Thyroid gland (tissue), 4 donors: Measurements from ENCODE around the gene FAR1.

Experiments used
- POLR2A ChIP-seq, 2 donors: fragments of 450-650 bp; IDR thresholded peaks; one replicate each; pipeline ENCODE4 v1.6.1; 2017; ENCODE audit warnings: antibody characterized with exemption in 2 of 2, mild to moderate bottlenecking in 2 of 2, moderate library complexity in 1 of 2
- TF ChIP-seq, protein P1 (sequence below), 6 experiments: fragments of 200-600 bp in 3 of 6; fragments of 450-650 bp in 3 of 6; sonication (generic) in 3 of 6; IDR thresholded peaks; one replicate each; pipeline ENCODE4 v1.5.1; 2016 to 2019; ENCODE audit warnings: antibody characterized with exemption in 6 of 6, mild to moderate bottlenecking in 2 of 6, inconsistent platforms in 1 of 6, moderate library complexity in 1 of 6

DNA sequence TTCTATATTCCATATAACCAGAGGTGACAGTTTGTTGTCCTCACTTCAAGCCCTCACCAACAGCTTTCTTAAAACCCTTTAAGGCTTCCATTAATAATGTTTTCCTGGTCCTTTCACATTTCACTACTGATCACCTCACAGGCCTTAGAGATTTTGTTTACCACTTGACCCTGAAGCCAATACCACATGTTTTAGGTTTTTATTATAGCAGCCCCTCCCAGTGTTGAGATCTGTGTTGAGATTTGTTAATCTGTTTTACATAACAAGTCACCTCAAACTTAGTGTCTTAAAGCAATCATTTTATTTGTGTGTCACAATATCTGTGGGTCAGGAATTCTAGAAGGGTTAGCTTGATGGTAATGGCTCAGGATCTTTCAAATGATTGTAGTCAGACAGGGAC, 49.9 kb downstream of the FAR1 start:
- TF ChIP-seq, protein P1, sequence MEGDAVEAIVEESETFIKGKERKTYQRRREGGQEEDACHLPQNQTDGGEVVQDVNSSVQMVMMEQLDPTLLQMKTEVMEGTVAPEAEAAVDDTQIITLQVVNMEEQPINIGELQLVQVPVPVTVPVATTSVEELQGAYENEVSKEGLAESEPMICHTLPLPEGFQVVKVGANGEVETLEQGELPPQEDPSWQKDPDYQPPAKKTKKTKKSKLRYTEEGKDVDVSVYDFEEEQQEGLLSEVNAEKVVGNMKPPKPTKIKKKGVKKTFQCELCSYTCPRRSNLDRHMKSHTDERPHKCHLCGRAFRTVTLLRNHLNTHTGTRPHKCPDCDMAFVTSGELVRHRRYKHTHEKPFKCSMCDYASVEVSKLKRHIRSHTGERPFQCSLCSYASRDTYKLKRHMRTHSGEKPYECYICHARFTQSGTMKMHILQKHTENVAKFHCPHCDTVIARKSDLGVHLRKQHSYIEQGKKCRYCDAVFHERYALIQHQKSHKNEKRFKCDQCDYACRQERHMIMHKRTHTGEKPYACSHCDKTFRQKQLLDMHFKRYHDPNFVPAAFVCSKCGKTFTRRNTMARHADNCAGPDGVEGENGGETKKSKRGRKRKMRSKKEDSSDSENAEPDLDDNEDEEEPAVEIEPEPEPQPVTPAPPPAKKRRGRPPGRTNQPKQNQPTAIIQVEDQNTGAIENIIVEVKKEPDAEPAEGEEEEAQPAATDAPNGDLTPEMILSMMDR (IDR thresholded peaks at IDR 0.05) = no peak
- no peak for TF ChIP-seq POLR2A (IDR thresholded peaks at IDR 0.05)
